ENCODE data around the gene CCER1. TPM values are rescaled to one million over a fixed set of nuclear protein-coding genes. Genes with fewer than 3 reads are reported as not detected.

The CCER1 gene
- total and polyA plus RNA-seq, 12 donors = not detected

DNA sequence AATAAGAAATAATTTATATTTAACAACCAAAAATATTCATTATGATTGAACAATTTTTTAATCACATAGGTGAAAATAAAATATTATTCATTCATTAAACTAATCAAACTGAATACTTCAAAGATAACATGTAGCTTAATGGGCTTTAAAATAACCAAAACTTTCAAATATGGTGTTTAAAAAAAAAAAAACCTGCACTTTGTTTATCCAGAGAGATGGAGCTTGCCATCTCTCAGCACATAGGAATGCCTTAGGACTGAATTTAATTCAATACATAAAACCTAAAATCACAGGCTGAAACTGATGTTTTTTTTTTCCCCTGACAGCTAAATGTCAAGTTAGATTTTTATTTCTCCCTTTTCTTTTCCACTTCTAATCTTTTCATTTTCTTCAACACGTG, 14.4 kb upstream of the CCER1 start:
- no peaks in the 10 kb centered on the region for H3K36me3 ChIP-seq (replicated peaks in 1 of 2)
- intact Hi-C loops (cut with DNase I) = no loop called here
- DNase-seq = no peak
- TF ChIP-seq POLR2A (IDR thresholded peaks at IDR 0.05) = no peak
- TF ChIP-seq, protein P1, sequence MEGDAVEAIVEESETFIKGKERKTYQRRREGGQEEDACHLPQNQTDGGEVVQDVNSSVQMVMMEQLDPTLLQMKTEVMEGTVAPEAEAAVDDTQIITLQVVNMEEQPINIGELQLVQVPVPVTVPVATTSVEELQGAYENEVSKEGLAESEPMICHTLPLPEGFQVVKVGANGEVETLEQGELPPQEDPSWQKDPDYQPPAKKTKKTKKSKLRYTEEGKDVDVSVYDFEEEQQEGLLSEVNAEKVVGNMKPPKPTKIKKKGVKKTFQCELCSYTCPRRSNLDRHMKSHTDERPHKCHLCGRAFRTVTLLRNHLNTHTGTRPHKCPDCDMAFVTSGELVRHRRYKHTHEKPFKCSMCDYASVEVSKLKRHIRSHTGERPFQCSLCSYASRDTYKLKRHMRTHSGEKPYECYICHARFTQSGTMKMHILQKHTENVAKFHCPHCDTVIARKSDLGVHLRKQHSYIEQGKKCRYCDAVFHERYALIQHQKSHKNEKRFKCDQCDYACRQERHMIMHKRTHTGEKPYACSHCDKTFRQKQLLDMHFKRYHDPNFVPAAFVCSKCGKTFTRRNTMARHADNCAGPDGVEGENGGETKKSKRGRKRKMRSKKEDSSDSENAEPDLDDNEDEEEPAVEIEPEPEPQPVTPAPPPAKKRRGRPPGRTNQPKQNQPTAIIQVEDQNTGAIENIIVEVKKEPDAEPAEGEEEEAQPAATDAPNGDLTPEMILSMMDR (IDR thresholded peaks at IDR 0.05) = no peak
- 0 to 4% (median 0%) methylated on average over 1 of the region's 1 CpG for WGBS, 4 donors
- no peak overlapping the region for H3K27ac ChIP-seq
- H3K9me3 ChIP-seq (replicated peaks in 1 of 3) = peaks cover 0 to 17% (median 0%) of the 10 kb centered on the region in 3 donors
- no peaks in the 10 kb centered on the region for H3K27me3 ChIP-seq
- H3K4me3 ChIP-seq = no peak overlapping the region
- no peaks in the 10 kb centered on the region for H3K4me1 ChIP-seq (replicated peaks in 1 of 2)

DNA sequence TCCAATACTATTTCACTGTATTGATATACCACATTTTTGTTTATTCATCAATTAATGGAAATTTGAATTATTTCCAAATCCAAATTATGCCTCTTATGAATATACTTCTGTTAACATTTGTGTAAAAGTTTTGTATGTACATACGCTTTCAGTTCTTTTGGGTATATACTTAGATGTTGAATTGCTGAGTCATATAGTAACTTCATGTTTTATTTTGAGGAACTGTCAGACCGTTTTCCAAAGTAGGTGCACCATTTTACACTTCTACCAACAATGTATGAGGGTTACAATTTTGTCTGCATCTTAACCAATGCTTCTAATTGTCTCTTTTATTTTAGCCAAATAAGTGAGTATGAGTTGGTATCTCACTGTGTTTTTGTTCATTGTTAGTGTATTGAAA, 10.2 kb upstream of the CCER1 start:
- no peaks in the 10 kb centered on the region for H3K36me3 ChIP-seq (replicated peaks in 1 of 2)
- peaks cover 0 to 10% (median 0%) of the 10 kb centered on the region in 3 donors for H3K9me3 ChIP-seq (replicated peaks in 1 of 3)
- intact Hi-C loops (cut with DNase I) = no loop called here
- DNase-seq = no peak
- H3K4me3 ChIP-seq = no peak overlapping the region
- TF ChIP-seq, protein P1 (IDR thresholded peaks at IDR 0.05) = no peak
- no peak for TF ChIP-seq POLR2A (IDR thresholded peaks at IDR 0.05)
- no peak overlapping the region for H3K27ac ChIP-seq
- WGBS, 4 donors = 71 to 84% (median 75%) methylated on average over 2 of the region's 2 CpGs
- no peaks in the 10 kb centered on the region for H3K4me1 ChIP-seq (replicated peaks in 1 of 2)
- H3K27me3 ChIP-seq = no peaks in the 10 kb centered on the region

DNA sequence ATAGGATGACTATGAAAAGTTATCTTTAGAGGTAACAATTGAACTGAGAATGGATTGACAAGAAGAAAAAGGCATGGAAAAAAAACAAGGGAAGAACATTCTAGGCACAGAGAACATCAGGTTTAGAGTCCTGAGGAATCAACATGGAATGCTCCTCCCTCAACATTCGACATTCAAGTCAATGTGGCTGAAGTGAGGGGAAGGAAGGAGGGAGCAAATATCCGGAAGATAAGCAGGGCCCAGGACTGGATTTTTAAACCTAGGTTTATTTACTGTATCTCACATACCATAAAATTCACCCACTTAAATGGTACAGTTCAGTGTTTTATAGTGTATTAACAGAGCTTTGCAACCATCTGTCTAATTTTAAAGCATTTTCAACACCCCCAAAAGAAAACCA, 9.6 kb upstream of the CCER1 start:
- TF ChIP-seq, protein P1 (IDR thresholded peaks at IDR 0.05) = no peak
- no peak for TF ChIP-seq POLR2A (IDR thresholded peaks at IDR 0.05)
- no peak overlapping the region for H3K4me3 ChIP-seq
- H3K9me3 ChIP-seq (replicated peaks in 1 of 3) = peaks cover 0 to 10% (median 0%) of the 10 kb centered on the region in 3 donors
- H3K27ac ChIP-seq = no peak overlapping the region
- no peaks in the 10 kb centered on the region for H3K36me3 ChIP-seq (replicated peaks in 1 of 2)
- no peaks in the 10 kb centered on the region for H3K4me1 ChIP-seq (replicated peaks in 1 of 2)
- intact Hi-C loops (cut with DNase I) = no loop called here
- no peak for DNase-seq
- no peaks in the 10 kb centered on the region for H3K27me3 ChIP-seq
- WGBS, 4 donors = 47 to 58% (median 55%) methylated on average over 2 of the region's 2 CpGs

DNA sequence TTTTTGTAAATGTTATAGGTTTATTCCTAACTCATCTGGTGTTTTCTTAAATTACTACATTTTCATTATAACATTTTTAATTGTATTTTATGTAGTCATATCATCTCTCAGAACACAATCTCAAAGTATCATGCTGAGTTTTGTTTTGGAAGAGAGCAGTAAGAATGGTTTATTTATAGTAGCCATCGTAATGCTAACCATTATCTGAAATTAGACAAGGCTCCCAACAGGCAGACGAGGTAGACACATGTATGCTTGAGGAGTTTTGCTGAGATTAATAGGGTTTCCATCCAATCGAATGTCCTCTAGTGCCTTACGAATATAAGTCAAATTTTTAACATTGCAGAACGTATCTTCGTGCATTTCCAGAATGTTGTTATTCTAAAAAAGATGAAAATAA, 9.0 kb upstream of the CCER1 start:
- Histone ChIP-seq H3K9me3 (replicated peaks in 1 of 3) (peaks cover 0 to 10% (median 0%) of the 10 kb centered on the region in 3 donors), H3K36me3 (replicated peaks in 1 of 2) (no peaks in the 10 kb centered on the region), H3K27ac (no peak overlapping the region), H3K27me3 (no peaks in the 10 kb centered on the region), H3K4me1 (replicated peaks in 1 of 2) (no peaks in the 10 kb centered on the region), H3K4me3 (no peak overlapping the region)
- 74 to 82% (median 77%) methylated on average over 6 of the region's 6 CpGs for WGBS, 4 donors
- no peak for DNase-seq
- intact Hi-C loops (cut with DNase I) = no loop called here
- no peak for TF ChIP-seq POLR2A (IDR thresholded peaks at IDR 0.05)
- TF ChIP-seq, protein P1 (IDR thresholded peaks at IDR 0.05) = no peak

Data from adrenal gland (tissue), 12 donors.